WTC11 (cell line): ENCODE measurements around the gene NAB2. TPM values are rescaled to one million over a fixed set of nuclear protein-coding genes. Genes with fewer than 3 reads are reported as not detected.

ENCODE experiments used
- ATAC-seq: fragments of 200-7000 bp; cut with Tn5 transposase; 2 replicates; pipeline ENCODE4 v1.10.0; 2021; ENCODE audit warnings: mild to moderate bottlenecking, moderate library complexity
- CTCF ChIA-PET: fragments of 300-600 bp; sonication (Branson Sonifier 250); formaldehyde crosslinking; loops from one replicate; lab custom pipeline; 2021; ENCODE audit warnings: antibody characterized with exemption; lab: Charles Lee
- POLR2A ChIA-PET: fragments of 350-600 bp; sonication (Branson Sonifier 250); formaldehyde crosslinking; loops from one replicate; lab custom pipeline; 2021; ENCODE audit warnings: antibody characterized with exemption; lab: Charles Lee
- DNase-seq: peaks from one replicate; pipeline ENCODE4 v3.0.0; 2021; ENCODE audit warnings: low spot score
- H3K27ac Mint-ChIP-seq: 2 replicates; pipeline ENCODE4 v1.8.0; 2021; ENCODE audit warnings: mixed read lengths
- H3K27me3 Mint-ChIP-seq: 2 replicates; pipeline ENCODE4 v1.8.0; 2021; ENCODE audit warnings: low read depth, mild to moderate bottlenecking, moderate library complexity, mixed read lengths
- H3K36me3 Mint-ChIP-seq: 2 replicates; pipeline ENCODE4 v1.8.0; 2021; ENCODE audit warnings: mixed read lengths
- H3K4me1 Mint-ChIP-seq: 2 replicates; pipeline ENCODE4 v1.8.0; 2022; ENCODE audit warnings: mixed read lengths
- H3K4me3 Mint-ChIP-seq: 2 replicates; pipeline ENCODE4 v1.8.0; 2021; ENCODE audit warnings: mild to moderate bottlenecking, moderate library complexity, mixed read lengths
- H3K9me3 Mint-ChIP-seq: 2 replicates; pipeline ENCODE4 v1.8.0; 2021; ENCODE audit warnings: mixed read lengths
- AR ChIP-seq: fragments of 250-450 bp; sonication (Bioruptor Pico); IDR thresholded peaks from 2 replicates; pipeline ENCODE4 v1.9.0; 2021; ENCODE audit warnings: mild to moderate bottlenecking
- ATF1 ChIP-seq: sonication (generic); formaldehyde crosslinking; IDR thresholded peaks from 2 replicates; pipeline ENCODE4 v1.8.1; 2023; ENCODE audit warnings: mild to moderate bottlenecking, moderate library complexity, missing genetic modification reagents
- ATF2 ChIP-seq: sonication (generic); formaldehyde crosslinking; IDR thresholded peaks from 2 replicates; pipeline ENCODE4 v1.8.1; 2022; ENCODE audit warnings: low read depth, missing genetic modification reagents, borderline replicate concordance
- CBFB ChIP-seq: sonication (generic); formaldehyde crosslinking; IDR thresholded peaks from 2 replicates; pipeline ENCODE4 v1.8.1; 2022; ENCODE audit warnings: mild to moderate bottlenecking, low read depth, missing genetic modification reagents
- E2F1 ChIP-seq: sonication (generic); formaldehyde crosslinking; IDR thresholded peaks from 2 replicates; pipeline ENCODE4 v1.8.0; 2022; ENCODE audit warnings: mild to moderate bottlenecking, missing genetic modification reagents
- E2F5 ChIP-seq: sonication (generic); formaldehyde crosslinking; IDR thresholded peaks from 2 replicates; pipeline ENCODE4 v1.8.1; 2022; ENCODE audit warnings: mild to moderate bottlenecking, moderate library complexity, missing genetic modification reagents
- FOXJ3 ChIP-seq: sonication (generic); formaldehyde crosslinking; IDR thresholded peaks from 2 replicates; pipeline ENCODE4 v1.9.0; 2021; ENCODE audit warnings: missing genetic modification reagents, mild to moderate bottlenecking, borderline replicate concordance
- GABPB1 ChIP-seq: sonication (generic); formaldehyde crosslinking; IDR thresholded peaks from 2 replicates; pipeline ENCODE4 v1.8.1; 2023; ENCODE audit warnings: mild to moderate bottlenecking, missing genetic modification reagents
- GTF2I ChIP-seq: fragments of 250-450 bp; sonication (Bioruptor Pico); conservative IDR thresholded peaks from 2 replicates; pipeline ENCODE4 v1.4.0; 2021; ENCODE audit warnings: mild to moderate bottlenecking
- HMGA2 ChIP-seq: fragments of 250-450 bp; sonication (Bioruptor Pico); IDR thresholded peaks from 2 replicates; pipeline ENCODE4 v1.4.0; 2021; ENCODE audit warnings: mild to moderate bottlenecking, moderate library complexity
- IRF2 ChIP-seq: sonication (generic); formaldehyde crosslinking; IDR thresholded peaks from 2 replicates; pipeline ENCODE4 v1.8.0; 2022; ENCODE audit warnings: low read depth, missing genetic modification reagents, borderline replicate concordance
- PRDM15 ChIP-seq: sonication (generic); formaldehyde crosslinking; IDR thresholded peaks from 2 replicates; pipeline ENCODE4 v1.8.0; 2022; ENCODE audit warnings: missing genetic modification reagents
- PRRX2 ChIP-seq: fragments of 250-450 bp; sonication (Bioruptor Pico); IDR thresholded peaks from 2 replicates; pipeline ENCODE4 v1.8.0; 2021; ENCODE audit warnings: mild to moderate bottlenecking
- RELA ChIP-seq: sonication (generic); formaldehyde crosslinking; IDR thresholded peaks from 2 replicates; pipeline ENCODE4 v1.8.1; 2022; ENCODE audit warnings: missing genetic modification reagents, mild to moderate bottlenecking, borderline replicate concordance
- RORB ChIP-seq: fragments of 250-450 bp; sonication (Bioruptor Pico); IDR thresholded peaks from 2 replicates; pipeline ENCODE4 v1.9.0; 2021; ENCODE audit warnings: mild to moderate bottlenecking
- SMAD3 ChIP-seq: sonication (generic); formaldehyde crosslinking; IDR thresholded peaks from 2 replicates; pipeline ENCODE4 v1.8.0; 2022; ENCODE audit warnings: missing genetic modification reagents, mild to moderate bottlenecking, borderline replicate concordance
- STAT6 ChIP-seq: sonication (generic); formaldehyde crosslinking; conservative IDR thresholded peaks from 2 replicates; pipeline ENCODE4 v1.8.1; 2023; ENCODE audit warnings: mild to moderate bottlenecking, low read depth, missing genetic modification reagents, moderate library complexity
- TCF7 ChIP-seq: sonication (generic); formaldehyde crosslinking; IDR thresholded peaks from 2 replicates; pipeline ENCODE4 v1.8.0; 2022; ENCODE audit warnings: mild to moderate bottlenecking, low read depth, missing genetic modification reagents, moderate library complexity
- ZNF138 ChIP-seq: sonication (generic); formaldehyde crosslinking; conservative IDR thresholded peaks from 2 replicates; pipeline ENCODE4 v1.8.1; 2022; ENCODE audit warnings: mild to moderate bottlenecking, moderate library complexity, missing genetic modification reagents
- ZNF219 ChIP-seq: sonication (generic); formaldehyde crosslinking; IDR thresholded peaks from 2 replicates; pipeline ENCODE4 v1.8.0; 2023; ENCODE audit warnings: missing genetic modification reagents, mild to moderate bottlenecking, borderline replicate concordance
- total RNA-seq: library from RNA; stranded (reverse); gene quantifications from 3 replicates; pipeline ENCODE4 v1.2.3, GENCODE V29; 2021

Gene NAB2
- total RNA-seq, 1 experiment from 2014 or later: 20.5 TPM

- TF ChIP-seq STAT6 (CRISPR knock-in tag) (no peak), PRDM15 (CRISPR knock-in tag) (no peak), CBFB (CRISPR knock-in tag) (no peak), E2F5 (CRISPR knock-in tag) (no peak), RORB (no peak), GTF2I (no peak), HMGA2 (CRISPR knock-in tag) (no peak), SMAD3 (CRISPR knock-in tag) (no peak), RELA (no peak), ATF1 (CRISPR knock-in tag) (no peak)
These were observed 8.0 kb downstream of the NAB2 start (continued) for GRCh38 chr12:57096748-57097553.

- no peak for ATAC-seq
- Mint-ChIP-seq H3K27ac (no peak overlapping the region), H3K27me3 (no peaks in the 10 kb centered on the region)
- TF ChIP-seq ZNF138 (CRISPR knock-in tag): no peak
- TF ChIP-seq E2F1 (CRISPR knock-in tag): no peak
- TF ChIP-seq, all 79 proteins: peak for 0
- POLR2A ChIA-PET: interaction anchor here (0.5 kb wide), 1 partner anchor 85 kb away, joined by 3 read pairs; no protein-coding TSS in a partner anchor
- no peak for DNase-seq
- CTCF ChIA-PET: interaction anchor here (0.6 to 6.5 kb wide), 4 partner anchors 8 to 27 kb away, joined by 3 to 46 read pairs (median 4); partner anchors contain the start of genes NAB2 and STAT6
- H3K36me3 Mint-ChIP-seq: peaks cover 34% of the 10 kb centered on the region
- no peaks in the 10 kb centered on the region for H3K9me3 Mint-ChIP-seq
- peaks cover 25% of the 10 kb centered on the region for H3K4me1 Mint-ChIP-seq
- no peak overlapping the region for H3K4me3 Mint-ChIP-seq
These were observed 8.6 kb downstream of the NAB2 start for GRCh38 chr12:57097554-57097835.

GRCh38 chr12:57098546-57098945, 9.6 kb downstream of the NAB2 start:
- ChIA-PET CTCF (interaction anchor here (0.7 to 6.5 kb wide), 4 partner anchors 11 to 29 kb away, joined by 3 to 46 read pairs (median 3); partner anchors contain the start of gene STAT6), POLR2A (interaction anchor here (1.4 kb wide), 1 partner anchor 12 kb away, joined by 4 read pairs; the partner anchor contains the start of gene STAT6)
- no peak overlapping the region for H3K4me3 Mint-ChIP-seq
- no peaks in the 10 kb centered on the region for H3K27me3 Mint-ChIP-seq
- H3K9me3 Mint-ChIP-seq: no peaks in the 10 kb centered on the region
- peaks cover 30% of the 10 kb centered on the region for H3K36me3 Mint-ChIP-seq
- ATAC-seq (no peak), DNase-seq (no peak)
- H3K4me1 Mint-ChIP-seq: peaks cover 17% of the 10 kb centered on the region
- H3K27ac Mint-ChIP-seq: no peak overlapping the region
- TF ChIP-seq ATF1 (CRISPR knock-in tag) (no peak), IRF2 (CRISPR knock-in tag) (no peak), PRRX2 (CRISPR knock-in tag) (no peak), AR (no peak), ATF2 (CRISPR knock-in tag) (no peak), TCF7 (CRISPR knock-in tag) (no peak), ZNF219 (no peak), GABPB1 (CRISPR knock-in tag) (no peak), FOXJ3 (CRISPR knock-in tag) (no peak), CBFB (CRISPR knock-in tag) (no peak)
